ENCODE measurements around the gene PPP1R18. TPM values are rescaled to one million over a fixed set of nuclear protein-coding genes. Genes with fewer than 3 reads are reported as not detected.

PPP1R18 gene
- total and polyA plus RNA-seq, 9 of the 15 experiments (the other 6 are each of a cell fraction or from before 2014, with no cell fraction given): 12.0 to 99.2 (median 42.6) TPM

- TF ChIP-seq, protein P1, sequence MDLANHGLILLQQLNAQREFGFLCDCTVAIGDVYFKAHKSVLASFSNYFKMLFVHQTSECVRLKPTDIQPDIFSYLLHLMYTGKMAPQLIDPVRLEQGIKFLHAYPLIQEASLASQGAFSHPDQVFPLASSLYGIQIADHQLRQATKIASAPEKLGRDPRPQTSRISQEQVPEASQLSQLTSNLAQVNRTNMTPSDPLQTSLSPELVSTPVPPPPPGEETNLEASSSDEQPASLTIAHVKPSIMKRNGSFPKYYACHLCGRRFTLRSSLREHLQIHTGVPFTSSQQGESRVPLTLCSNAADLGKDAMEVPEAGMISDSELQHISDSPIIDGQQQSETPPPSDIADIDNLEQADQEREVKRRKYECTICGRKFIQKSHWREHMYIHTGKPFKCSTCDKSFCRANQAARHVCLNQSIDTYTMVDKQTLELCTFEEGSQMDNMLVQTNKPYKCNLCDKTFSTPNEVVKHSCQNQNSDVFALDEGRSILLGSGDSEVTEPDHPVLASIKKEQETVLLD (IDR thresholded peaks at IDR 0.05): 0 out of 2 replicates have a peak, but pooled peaks have one; percentile 35
- TF ChIP-seq ZNF586 (CRISPR knock-in tag; conservative IDR thresholded peaks at IDR 0.05) (no peak), NCOA2 (IDR thresholded peaks at IDR 0.05; ENCODE audit: partially characterized antibody in 2 of 2) (no peak), ZNF589 (CRISPR knock-in tag; IDR thresholded peaks at IDR 0.05; ENCODE audit: low read depth) (peak; percentile 47; the same call in 1 of the 2 replicates), MGA (IDR thresholded peaks at IDR 0.05) (no peak), ZNF146 (CRISPR knock-in tag; IDR thresholded peaks at IDR 0.05; ENCODE audit: unreplicated experiment) (no peak), HIVEP1 (CRISPR knock-in tag; IDR thresholded peaks at IDR 0.05) (no peak), NUFIP1 (IDR thresholded peaks at IDR 0.05; ENCODE audit: partially characterized antibody) (no peak), MAFF (IDR thresholded peaks at IDR 0.05; ENCODE audit: low read length) (no peak), FIP1L1 (IDR thresholded peaks at IDR 0.05; ENCODE audit: low read depth, low read length, poor library complexity, severe bottlenecking) (no peak), ZNF23 (CRISPR knock-in tag; IDR thresholded peaks at IDR 0.05) (no peak), DDX20 (tag; IDR thresholded peaks at IDR 0.05; ENCODE audit: low read depth) (no peak), MCM2 (IDR thresholded peaks at IDR 0.05; ENCODE audit: low read depth) (no peak)
These were observed 4.0 kb downstream of the PPP1R18 start (continued) for GRCh38 chr6:30682143-30683117.
